Muscle layer of colon (tissue), 2 donors: ENCODE data around the gene CSF1.

Experiments used
- H3K27ac ChIP-seq: one replicate; pipeline ENCODE4 v1.7.0; 2013; ENCODE audit warnings: low read depth, mild to moderate bottlenecking, low read length, moderate library complexity
- H3K27me3 ChIP-seq, 2 donors: one replicate each; pipeline ENCODE4 v1.7.0; 2013; ENCODE audit warnings: low read length in 2 of 2, mild to moderate bottlenecking in 2 of 2; ENCODE audit not compliant: insufficient read depth in 2 of 2, control insufficient read depth in 1 of 2
- H3K36me3 ChIP-seq: one replicate; pipeline ENCODE4 v1.7.0; 2013; ENCODE audit warnings: mild to moderate bottlenecking, low read length; ENCODE audit not compliant: insufficient read depth
- H3K4me1 ChIP-seq: one replicate; pipeline ENCODE4 v1.7.0; 2013; ENCODE audit warnings: mild to moderate bottlenecking, low read length; ENCODE audit not compliant: insufficient read depth
- H3K4me3 ChIP-seq, 2 donors: one replicate each; pipeline ENCODE4 v1.7.0; 2013; ENCODE audit warnings: low read length in 2 of 2, low read depth in 1 of 2, mild to moderate bottlenecking in 1 of 2, moderate library complexity in 1 of 2
- H3K9ac ChIP-seq: one replicate; pipeline ENCODE4 v1.7.0; 2013; ENCODE audit warnings: low read length
- H3K9me3 ChIP-seq: one replicate; pipeline ENCODE4 v1.7.0; 2013; ENCODE audit warnings: mild to moderate bottlenecking, low read length
- donor health status: abdominal sarcoma.
- donor health status: Adenocarcinoma of cecum.

CSF1 gene

DNA sequence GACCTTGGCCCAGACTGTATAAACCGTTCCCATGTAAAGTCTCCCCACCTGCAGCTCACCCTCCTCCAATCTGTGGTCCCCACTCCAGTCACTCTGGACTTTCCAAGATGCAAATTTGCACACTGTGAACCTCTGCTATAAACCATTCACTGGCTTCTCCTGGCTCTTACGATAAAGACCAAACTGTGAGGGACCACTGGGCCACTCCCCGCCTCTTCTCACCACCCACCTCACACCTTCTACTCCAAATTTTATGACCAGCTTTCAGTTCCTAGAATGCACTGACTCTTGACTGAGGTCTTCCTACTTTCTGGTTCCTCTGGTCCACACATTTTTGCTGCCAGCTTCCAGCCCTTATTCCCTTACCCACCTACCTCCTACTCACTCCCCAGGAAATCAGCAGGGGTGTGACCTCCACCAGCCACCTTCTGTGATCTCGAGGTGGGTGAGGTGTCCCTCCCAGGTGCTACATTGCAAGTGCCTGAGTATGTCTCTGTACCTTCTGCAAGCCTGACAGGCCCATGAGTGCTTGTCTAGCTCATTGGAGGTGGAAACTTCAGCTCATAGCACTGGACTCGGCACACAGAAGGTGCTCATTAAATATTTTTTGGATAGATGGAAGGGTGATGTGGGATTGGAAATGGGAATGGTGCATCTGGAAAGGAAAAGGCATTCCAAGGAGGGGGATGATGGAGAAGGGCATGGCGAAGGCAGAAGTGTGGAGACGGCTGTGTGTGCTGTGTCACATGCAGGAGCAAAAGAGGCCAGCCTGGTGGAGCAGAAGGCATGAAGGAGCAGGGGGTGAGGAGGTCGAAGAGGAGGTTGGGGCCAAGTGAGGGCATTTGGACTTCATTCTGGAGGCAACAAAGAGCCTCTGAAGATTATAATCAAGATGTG is 15.6 kb upstream of the CSF1 start:
- Histone ChIP-seq H3K27me3 (no peaks in the 10 kb centered on the region), H3K4me3 (no peak overlapping the region), H3K9ac (no peak overlapping the region), H3K4me1 (peaks cover 24% of the 10 kb centered on the region), H3K9me3 (no peaks in the 10 kb centered on the region), H3K27ac (no peak overlapping the region), H3K36me3 (no peaks in the 10 kb centered on the region)

DNA sequence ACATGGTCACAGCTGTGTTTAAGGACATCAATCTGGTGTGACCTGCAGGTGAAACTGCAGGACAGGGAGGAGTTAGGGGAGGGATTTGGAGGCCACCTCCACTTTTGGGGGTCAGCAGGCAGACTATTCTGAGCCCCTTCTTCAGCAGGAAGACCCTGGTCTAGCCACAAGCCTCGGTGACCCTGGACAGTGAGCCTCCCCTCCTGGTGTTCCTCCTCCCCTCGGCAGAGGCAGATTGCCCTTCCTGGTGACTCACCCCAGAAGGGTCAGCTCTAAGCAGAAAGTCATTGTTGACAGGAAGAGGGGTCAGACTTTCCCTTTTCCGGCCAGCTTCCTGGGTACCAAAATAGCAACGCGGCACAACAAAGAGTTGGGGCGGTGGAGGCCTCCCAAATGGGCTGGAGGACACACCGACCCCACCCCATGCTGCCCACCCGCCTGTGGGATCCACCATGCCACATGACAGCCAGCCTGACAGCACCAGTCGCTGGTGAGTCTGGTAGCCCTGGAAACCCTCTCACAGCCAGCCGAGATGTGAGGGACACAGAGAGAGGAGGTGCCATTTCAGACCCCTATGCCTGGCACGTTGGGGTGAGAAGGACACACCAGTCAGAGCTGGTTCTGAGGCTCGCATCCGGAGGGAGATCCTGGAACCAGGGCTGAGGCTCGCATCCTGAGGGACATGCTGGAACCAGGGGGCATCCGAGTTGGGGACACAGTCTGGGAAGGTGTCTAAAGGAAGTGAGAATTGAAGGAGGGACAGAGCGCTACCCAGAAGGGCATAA is 14.7 kb upstream of the CSF1 start:
- Histone ChIP-seq H3K9me3 (no peaks in the 10 kb centered on the region), H3K27me3 (no peaks in the 10 kb centered on the region), H3K36me3 (no peaks in the 10 kb centered on the region), H3K4me1 (peaks cover 24% of the 10 kb centered on the region), H3K9ac (no peak overlapping the region), H3K27ac (no peak overlapping the region), H3K4me3 (no peak overlapping the region)

DNA sequence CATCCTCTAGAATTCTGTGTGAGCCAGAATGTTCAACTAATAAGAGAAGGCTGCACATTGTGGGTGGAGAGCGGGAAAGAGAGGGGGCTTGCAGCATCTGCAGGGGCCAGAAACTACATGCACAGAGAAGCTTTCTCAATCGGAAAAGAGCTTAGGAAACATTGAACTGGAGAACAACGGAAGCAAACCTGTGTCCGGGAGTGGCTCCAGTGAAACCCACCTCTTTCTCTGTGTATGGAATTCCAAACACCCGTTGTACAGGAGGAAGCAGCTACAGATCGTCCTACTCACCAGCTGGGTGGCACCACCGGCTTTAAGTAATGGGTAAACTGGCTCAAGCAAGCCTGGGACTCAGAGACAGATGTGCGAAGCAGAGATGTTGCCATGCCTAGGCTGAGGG is 14.0 kb upstream of the CSF1 start:
- Histone ChIP-seq H3K27me3 (no peaks in the 10 kb centered on the region), H3K9me3 (no peaks in the 10 kb centered on the region), H3K36me3 (no peaks in the 10 kb centered on the region), H3K4me3 (no peak overlapping the region), H3K9ac (no peak overlapping the region), H3K4me1 (peaks cover 20% of the 10 kb centered on the region), H3K27ac (no peak overlapping the region)

DNA sequence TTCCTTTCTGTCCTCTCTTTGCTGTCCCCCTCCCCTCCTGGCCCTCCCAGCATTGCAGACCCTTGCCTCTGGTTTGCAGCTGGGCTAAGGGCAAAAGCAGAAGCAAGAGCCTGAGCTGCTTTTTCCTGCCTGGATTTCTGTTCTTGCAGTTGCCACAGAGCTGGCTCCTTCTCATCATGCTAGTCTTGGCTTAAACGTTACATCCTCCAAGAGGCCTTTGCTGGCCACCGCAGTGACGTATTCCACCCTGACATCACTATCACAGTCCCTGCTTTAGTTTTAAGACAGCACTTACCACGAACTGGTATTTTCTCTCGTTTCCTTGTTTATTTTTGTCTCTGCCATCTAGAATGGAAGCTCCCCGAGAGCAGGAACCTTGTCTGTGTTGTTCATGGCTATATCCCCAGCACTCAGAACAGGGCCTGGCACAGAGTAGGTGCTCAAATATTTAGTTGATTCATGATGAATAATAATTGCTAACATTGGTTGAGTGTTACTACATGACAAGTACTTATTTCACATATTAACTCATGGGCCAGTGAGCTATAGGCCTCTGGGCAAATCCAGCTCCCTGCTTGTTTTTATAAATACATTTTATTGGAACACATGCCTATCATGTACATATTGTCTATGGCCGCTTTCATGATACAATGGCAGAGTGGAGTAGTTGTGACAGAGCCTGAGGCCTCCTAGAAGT is 13.2 kb upstream of the CSF1 start:
- H3K4me3 ChIP-seq, result no peak overlapping the region
- no peaks in the 10 kb centered on the region for H3K36me3 ChIP-seq
- peaks cover 13% of the 10 kb centered on the region for H3K4me1 ChIP-seq
- no peak overlapping the region for H3K9ac ChIP-seq
- no peaks in the 10 kb centered on the region for H3K9me3 ChIP-seq
- H3K27me3 ChIP-seq, result no peaks in the 10 kb centered on the region
- H3K27ac ChIP-seq, result no peak overlapping the region

DNA sequence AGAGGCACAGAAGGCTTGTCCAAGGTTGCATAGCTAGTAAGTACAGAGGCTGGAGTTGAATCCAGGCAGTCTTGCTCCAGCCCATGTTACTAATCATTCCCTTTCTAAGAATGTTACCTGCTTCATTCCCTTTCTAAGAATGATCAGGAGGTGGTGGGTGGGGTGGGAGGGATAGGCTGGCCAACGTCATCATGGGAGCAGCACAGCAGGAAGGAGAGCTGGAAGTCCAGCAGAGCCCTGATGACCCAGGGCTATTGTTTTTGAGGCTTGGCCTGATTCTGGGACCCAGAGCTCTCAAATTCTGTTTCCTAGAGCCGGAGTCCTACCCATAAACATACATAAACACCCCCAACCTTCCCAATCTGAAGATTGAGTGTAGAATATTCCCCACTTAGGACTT is 11.8 kb upstream of the CSF1 start:
- Histone ChIP-seq H3K9ac (no peak overlapping the region), H3K4me3 (no peak overlapping the region), H3K27ac (no peak overlapping the region), H3K27me3 (no peaks in the 10 kb centered on the region), H3K36me3 (no peaks in the 10 kb centered on the region), H3K4me1 (peaks cover 9% of the 10 kb centered on the region), H3K9me3 (no peaks in the 10 kb centered on the region)

DNA sequence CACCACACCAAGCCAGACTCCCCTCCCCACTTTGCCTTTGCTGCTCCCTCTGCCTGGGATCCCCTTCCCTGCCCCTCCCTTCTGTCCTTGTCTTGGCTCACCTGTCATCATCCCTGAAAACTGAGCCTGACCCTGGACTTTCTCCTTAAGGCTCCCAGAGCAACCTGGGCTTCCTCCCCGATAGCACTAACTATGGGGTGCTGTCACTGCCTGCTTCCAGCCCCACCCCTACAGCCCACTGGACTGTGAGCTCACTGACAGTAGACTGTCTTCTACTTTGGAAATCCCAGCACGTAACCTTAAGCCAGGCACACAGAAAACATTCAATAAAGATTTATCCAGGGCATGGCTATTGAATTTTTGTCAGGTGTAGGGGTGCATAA is 9.5 kb upstream of the CSF1 start:
- Histone ChIP-seq H3K27me3 (no peaks in the 10 kb centered on the region), H3K4me1 (no peaks in the 10 kb centered on the region), H3K36me3 (no peaks in the 10 kb centered on the region), H3K9ac (no peak overlapping the region), H3K27ac (no peak overlapping the region), H3K4me3 (no peak overlapping the region), H3K9me3 (no peaks in the 10 kb centered on the region)

DNA sequence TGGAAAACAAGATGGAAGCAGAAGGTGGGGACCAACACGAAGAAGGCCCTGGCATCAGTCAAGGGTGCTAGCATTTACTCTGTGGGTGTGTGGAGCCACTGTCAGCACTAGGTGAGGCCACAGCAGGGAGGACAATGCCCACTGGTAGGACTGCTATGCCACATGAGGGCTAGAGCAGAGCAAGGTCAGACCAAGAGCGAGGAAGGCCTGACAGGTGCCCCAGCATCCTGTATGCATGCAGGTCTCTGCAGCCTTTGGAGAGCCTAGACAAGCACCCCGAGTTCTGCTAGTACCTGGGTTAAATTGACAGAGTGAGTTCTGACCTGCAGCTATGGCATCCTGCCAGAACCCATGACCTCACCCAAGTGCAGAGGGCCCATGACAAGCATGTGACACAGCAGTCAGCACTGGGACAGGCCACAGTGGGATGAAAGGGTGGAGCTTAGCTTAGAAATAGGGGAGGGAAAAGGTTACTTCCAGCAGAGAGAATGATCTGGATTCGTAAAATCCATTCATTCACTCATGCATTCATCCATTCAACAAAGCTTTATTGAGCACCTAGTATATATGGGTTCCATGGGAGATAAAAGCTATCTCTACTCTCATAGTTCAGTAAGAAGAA is 9.0 kb upstream of the CSF1 start:
- H3K4me3 ChIP-seq, result no peak overlapping the region
- no peaks in the 10 kb centered on the region for H3K36me3 ChIP-seq
- no peaks in the 10 kb centered on the region for H3K9me3 ChIP-seq
- H3K9ac ChIP-seq, result no peak overlapping the region
- no peaks in the 10 kb centered on the region for H3K4me1 ChIP-seq
- no peaks in the 10 kb centered on the region for H3K27me3 ChIP-seq
- H3K27ac ChIP-seq, result no peak overlapping the region

DNA sequence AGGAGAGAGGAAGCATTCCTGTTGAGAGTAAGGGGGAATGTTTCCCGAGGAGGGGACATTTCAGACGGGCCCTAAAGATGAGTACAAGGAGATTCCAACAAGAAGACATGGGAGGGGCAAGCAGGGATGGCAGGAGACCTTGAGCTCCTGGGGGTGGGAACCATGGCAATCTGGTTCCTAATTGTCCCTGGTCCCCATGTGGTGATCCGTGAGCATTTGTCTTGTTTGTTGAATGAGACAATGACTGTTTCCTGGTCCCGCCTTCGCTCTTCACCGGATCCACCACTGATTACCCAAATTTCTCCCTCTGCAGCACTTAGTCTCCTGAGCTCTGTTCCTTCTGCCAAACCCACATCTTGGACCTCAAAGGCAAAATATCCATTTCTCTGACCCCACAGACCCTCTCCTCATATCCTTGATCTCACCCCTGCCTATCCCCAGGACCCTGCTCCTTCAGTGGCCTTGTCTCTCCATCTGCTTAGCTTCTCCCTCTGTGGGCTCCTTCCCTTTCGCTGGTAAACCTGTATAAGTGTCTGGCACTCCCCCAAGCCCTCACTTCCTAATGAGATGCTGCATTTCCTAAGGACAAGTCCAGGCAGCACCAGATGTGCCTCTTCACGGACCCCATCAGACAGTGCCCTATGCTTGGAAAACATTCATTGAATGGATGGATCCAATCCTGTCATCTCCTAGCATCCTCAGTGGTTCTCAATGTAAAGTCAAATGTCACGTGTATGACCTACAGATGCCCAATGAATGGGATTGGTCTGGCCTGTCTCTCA is 8.3 kb upstream of the CSF1 start:
- Histone ChIP-seq H3K4me1 (no peaks in the 10 kb centered on the region), H3K27me3 (no peaks in the 10 kb centered on the region), H3K4me3 (no peak overlapping the region), H3K9me3 (no peaks in the 10 kb centered on the region), H3K36me3 (no peaks in the 10 kb centered on the region), H3K9ac (no peak overlapping the region), H3K27ac (no peak overlapping the region)

DNA sequence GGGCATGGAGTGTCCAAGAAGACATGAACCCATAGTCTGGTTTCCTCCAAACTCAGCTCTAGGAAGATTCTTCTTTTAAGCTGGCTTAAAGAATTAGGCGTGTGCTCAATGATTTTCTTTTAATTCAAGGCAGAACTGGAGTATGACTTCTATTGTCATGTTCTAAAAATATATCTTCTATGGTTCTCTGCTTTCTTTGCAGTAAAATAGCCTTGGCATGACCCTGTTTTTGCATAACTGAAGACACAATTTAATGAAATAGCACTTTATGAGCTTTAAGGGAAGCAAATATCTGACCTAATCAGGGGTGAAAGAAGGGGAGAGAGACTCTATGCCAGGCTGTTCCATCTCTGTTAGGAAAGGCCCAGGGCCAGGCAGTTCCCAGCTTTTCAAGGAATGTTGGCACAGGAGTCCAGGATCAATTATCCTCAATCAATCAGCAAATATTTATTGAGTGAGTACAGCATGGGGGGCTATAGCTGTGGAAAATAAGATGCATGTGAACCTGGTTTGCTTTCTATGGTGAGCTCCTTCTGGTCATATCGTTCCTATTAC is 7.2 kb upstream of the CSF1 start:
- H3K4me1 ChIP-seq, result no peaks in the 10 kb centered on the region
- H3K27me3 ChIP-seq, result no peaks in the 10 kb centered on the region
- no peaks in the 10 kb centered on the region for H3K9me3 ChIP-seq
- no peaks in the 10 kb centered on the region for H3K36me3 ChIP-seq
- H3K9ac ChIP-seq, result no peak overlapping the region
- H3K4me3 ChIP-seq, result no peak overlapping the region
- no peak overlapping the region for H3K27ac ChIP-seq

DNA sequence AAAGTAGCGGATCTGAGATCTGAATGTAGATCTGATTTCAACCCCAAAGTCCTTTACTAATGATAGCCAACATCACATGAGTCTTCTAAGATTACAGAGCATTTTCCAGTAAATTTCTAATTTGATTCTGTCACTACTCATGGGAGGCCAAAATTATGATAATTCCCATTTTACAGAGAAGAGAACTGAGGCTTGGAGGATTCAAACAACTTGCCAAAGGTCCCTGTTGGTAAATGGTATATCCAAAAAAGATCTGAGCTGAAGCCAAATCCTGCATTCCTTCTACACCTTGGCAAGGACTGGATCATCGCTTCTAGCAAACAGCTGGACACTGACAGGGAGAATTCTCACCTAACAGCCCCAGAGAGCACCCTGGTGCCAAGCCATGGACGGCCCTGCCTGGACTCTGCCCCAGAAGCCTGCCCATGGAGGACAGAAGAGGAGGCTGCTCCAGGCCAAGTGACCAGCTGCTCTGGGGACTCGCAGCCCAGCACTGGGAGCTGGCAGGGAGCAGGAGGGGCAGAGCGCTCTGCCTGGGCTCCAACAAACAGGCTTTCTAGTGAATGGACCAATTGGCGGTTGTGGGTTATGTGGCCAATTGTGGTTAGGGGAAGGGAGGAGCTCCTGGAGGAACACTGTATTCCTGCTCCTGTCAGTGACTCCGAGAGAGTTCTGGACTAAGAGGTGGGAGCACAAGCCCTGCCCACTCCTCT is 6.4 kb upstream of the CSF1 start:
- Histone ChIP-seq H3K27me3 (no peaks in the 10 kb centered on the region), H3K27ac (no peak overlapping the region), H3K9ac (no peak overlapping the region), H3K4me3 (no peak overlapping the region), H3K36me3 (no peaks in the 10 kb centered on the region), H3K4me1 (no peaks in the 10 kb centered on the region), H3K9me3 (no peaks in the 10 kb centered on the region)
